Measurements from ENCODE around the gene ODF2L. TPM values are rescaled to one million over a fixed set of nuclear protein-coding genes. Genes with fewer than 3 reads are reported as not detected.

ODF2L gene
- total and polyA plus RNA-seq, 2 of the 4 experiments (the other 2 are of a cell fraction) = 10.4 to 12.3 TPM

DNA sequence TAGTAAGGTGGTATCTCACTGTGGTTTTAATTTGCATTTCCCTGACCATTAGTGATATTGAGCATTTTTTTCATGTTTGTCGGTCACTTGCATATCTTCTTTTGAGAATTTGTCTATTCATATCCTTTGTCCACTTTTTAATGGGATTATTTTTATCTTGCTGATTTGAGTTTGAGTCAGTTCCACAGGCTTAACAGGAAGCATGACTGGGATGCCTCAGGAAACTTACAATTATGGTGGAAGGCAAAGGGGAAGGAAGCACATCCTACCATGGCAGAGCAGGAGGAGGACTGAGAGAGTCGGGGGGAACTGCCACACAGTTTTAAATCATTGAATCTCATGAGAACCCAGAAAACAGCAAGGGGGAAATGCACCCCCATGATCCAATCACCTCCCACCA, 51.1 kb downstream of the ODF2L start:
- Histone ChIP-seq H2AK5ac (ENCODE audit: low read depth, low read length) (no peak overlapping the region), H3K9me3 (ENCODE audit: control insufficient read depth, insufficient read depth, low read length) (no peaks in the 10 kb centered on the region), H3K9ac (ENCODE audit: low read depth, low read length) (no peak overlapping the region), H3K18ac (ENCODE audit: low read depth, low read length) (no peak overlapping the region), H3K27me3 (ENCODE audit: control insufficient read depth, insufficient read depth, low read length) (no peaks in the 10 kb centered on the region), H3K36me3 (ENCODE audit: control insufficient read depth, insufficient read depth, low read length) (no peaks in the 10 kb centered on the region), H2AK9ac (replicated peaks; ENCODE audit: low read depth, low read length, poor library complexity) (no peak overlapping the region), H3K23ac (ENCODE audit: low read depth, low read length) (no peak overlapping the region), H3K79me1 (ENCODE audit: low read depth in 1 of 2, low read length in 2 of 2) (no peaks in the 10 kb centered on the region), H3K14ac (replicated peaks; ENCODE audit: low read depth, low read length) (no peak overlapping the region), H2AFZ (replicated peaks; ENCODE audit: low read length, poor library complexity) (no peak overlapping the region), H2BK20ac (ENCODE audit: low read depth, low read length) (no peak overlapping the region), H3K9me1 (ENCODE audit: insufficient read depth, low read length) (no peaks in the 10 kb centered on the region), H3K4me3 (ENCODE audit: insufficient read depth, low read depth, low read length) (no peak overlapping the region), H3K27ac (ENCODE audit: insufficient read depth, low read length) (no peak overlapping the region), H3K56ac (ENCODE audit: extremely low read depth, insufficient read depth, low read length) (no peak overlapping the region), H3K4ac (ENCODE audit: low read depth, low read length) (no peak overlapping the region), H3K4me2 (ENCODE audit: low read depth, low read length) (no peak overlapping the region), H2BK120ac (ENCODE audit: low read depth, low read length) (no peak overlapping the region), H4K20me1 (ENCODE audit: insufficient read depth, low read length) (no peaks in the 10 kb centered on the region), H2BK5ac (ENCODE audit: low read depth, low read length, poor library complexity, severe bottlenecking) (no peak overlapping the region), H3K4me1 (ENCODE audit: control insufficient read depth, insufficient read depth, low read length) (no peaks in the 10 kb centered on the region), H2BK15ac (ENCODE audit: low read depth, low read length) (no peak overlapping the region), H4K8ac (ENCODE audit: low read depth in 2 of 2, low read length in 2 of 2) (no peak overlapping the region), H4K91ac (ENCODE audit: insufficient read depth, low read depth, low read length) (no peak overlapping the region), H4K5ac (ENCODE audit: low read depth, low read length) (no peak overlapping the region)
- DNase-seq (no peak), ATAC-seq (ENCODE audit: low read depth) (no peak)
- POLR2A ChIA-PET (ENCODE audit: unreplicated experiment) = no interaction called here
- in situ Hi-C loops (cut with MboI; ENCODE audit: low sequenced_read_pairs) (no loop called here), intact Hi-C loops (cut with micrococcal nuclease) (no loop called here), dilution Hi-C loops (cut with HindIII; ENCODE audit: low sequenced_read_pairs, unreplicated experiment) (no loop called here)
- BruUV-seq (replicated peaks) = no TSS peak
- WGBS, 2 experiments (ENCODE audit: extremely low coverage in 2 of 2, insufficient read length in 1 of 2) = no CpG with 5 or more reads among the region's 2 CpGs
- TF ChIP-seq POLR2A (IDR thresholded peaks at IDR 0.05; ENCODE audit: low read depth, low read length) (no peak), NFE2L2 (IDR thresholded peaks at IDR 0.05; ENCODE audit: low read depth, low read length) (no peak), RAD21 (IDR thresholded peaks at IDR 0.05; ENCODE audit: low read length) (no peak), CHD1 (IDR thresholded peaks at IDR 0.05; ENCODE audit: low read depth, low read length) (no peak), RCOR1 (IDR thresholded peaks at IDR 0.05; ENCODE audit: insufficient replicate concordance, low read length) (no peak), BHLHE40 (IDR thresholded peaks at IDR 0.05; ENCODE audit: low read depth, low read length) (no peak), CEBPB (IDR thresholded peaks at IDR 0.05; ENCODE audit: low read depth, low read length) (no peak), MXI1 (IDR thresholded peaks at IDR 0.05; ENCODE audit: borderline replicate concordance, low read depth, low read length) (no peak), FOS (IDR thresholded peaks at IDR 0.05; ENCODE audit: low read depth, low read length) (no peak)
- TF ChIP-seq, protein P1, sequence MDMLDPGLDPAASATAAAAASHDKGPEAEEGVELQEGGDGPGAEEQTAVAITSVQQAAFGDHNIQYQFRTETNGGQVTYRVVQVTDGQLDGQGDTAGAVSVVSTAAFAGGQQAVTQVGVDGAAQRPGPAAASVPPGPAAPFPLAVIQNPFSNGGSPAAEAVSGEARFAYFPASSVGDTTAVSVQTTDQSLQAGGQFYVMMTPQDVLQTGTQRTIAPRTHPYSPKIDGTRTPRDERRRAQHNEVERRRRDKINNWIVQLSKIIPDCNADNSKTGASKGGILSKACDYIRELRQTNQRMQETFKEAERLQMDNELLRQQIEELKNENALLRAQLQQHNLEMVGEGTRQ (IDR thresholded peaks at IDR 0.05; ENCODE audit: low read depth, low read length) = no peak
- TF ChIP-seq, protein P2, sequence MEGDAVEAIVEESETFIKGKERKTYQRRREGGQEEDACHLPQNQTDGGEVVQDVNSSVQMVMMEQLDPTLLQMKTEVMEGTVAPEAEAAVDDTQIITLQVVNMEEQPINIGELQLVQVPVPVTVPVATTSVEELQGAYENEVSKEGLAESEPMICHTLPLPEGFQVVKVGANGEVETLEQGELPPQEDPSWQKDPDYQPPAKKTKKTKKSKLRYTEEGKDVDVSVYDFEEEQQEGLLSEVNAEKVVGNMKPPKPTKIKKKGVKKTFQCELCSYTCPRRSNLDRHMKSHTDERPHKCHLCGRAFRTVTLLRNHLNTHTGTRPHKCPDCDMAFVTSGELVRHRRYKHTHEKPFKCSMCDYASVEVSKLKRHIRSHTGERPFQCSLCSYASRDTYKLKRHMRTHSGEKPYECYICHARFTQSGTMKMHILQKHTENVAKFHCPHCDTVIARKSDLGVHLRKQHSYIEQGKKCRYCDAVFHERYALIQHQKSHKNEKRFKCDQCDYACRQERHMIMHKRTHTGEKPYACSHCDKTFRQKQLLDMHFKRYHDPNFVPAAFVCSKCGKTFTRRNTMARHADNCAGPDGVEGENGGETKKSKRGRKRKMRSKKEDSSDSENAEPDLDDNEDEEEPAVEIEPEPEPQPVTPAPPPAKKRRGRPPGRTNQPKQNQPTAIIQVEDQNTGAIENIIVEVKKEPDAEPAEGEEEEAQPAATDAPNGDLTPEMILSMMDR (conservative IDR thresholded peaks at IDR 0.05; ENCODE audit: low read depth, low read length) = no peak
- CTCF ChIA-PET = no interaction called here

Measured in IMR-90 (cell line).